HG03442 (cell line): Measurements from ENCODE around the gene ZNF512B.
A peak's percentile ranks its signal among the peaks of the same experiment; 100 is the strongest.
"Not testable (repeated sequence)": the region's sequence is repeated elsewhere in the genome, so short reads cannot be mapped to it uniquely, and the experiment has no call there.

Experiments
- ATAC-seq: cut with Tn5 transposase; IDR thresholded peaks from one replicate; pipeline ENCODE4 v1.9.1; 2021; ENCODE audit warnings: mild to moderate bottlenecking, moderate library complexity; ENCODE audit not compliant: unreplicated experiment

The ZNF512B gene

GRCh38 chr20:63978319-63979228 lies 8.8 kb upstream of the ZNF512B start:
- peak; percentile 26 for ATAC-seq

- no peak for ATAC-seq
Measured at GRCh38 chr20:63977739-63978276, 8.1 kb upstream of the ZNF512B start.

GRCh38 chr20:63976980-63977738 lies 7.4 kb upstream of the ZNF512B start:
- ATAC-seq = no peak

- not testable (repeated sequence) for ATAC-seq
Measured at GRCh38 chr20:63976511-63976910, 6.8 kb upstream of the ZNF512B start.

- no peak for ATAC-seq
Measured at GRCh38 chr20:63974402-63975200, 4.9 kb upstream of the ZNF512B start.

GRCh38 chr20:63973636-63974401 lies 4.1 kb upstream of the ZNF512B start:
- no peak for ATAC-seq

GRCh38 chr20:63973160-63973479 lies 3.4 kb upstream of the ZNF512B start:
- ATAC-seq = no peak

- no peak for ATAC-seq
Measured at GRCh38 chr20:63972312-63973159, 2.8 kb upstream of the ZNF512B start.

- not testable (repeated sequence) for ATAC-seq
Measured at GRCh38 chr20:63971960-63972311, 2.2 kb upstream of the ZNF512B start.

GRCh38 chr20:63970714-63971431 lies 1.1 kb upstream of the ZNF512B start:
- no peak for ATAC-seq

- no peak for ATAC-seq
Measured at GRCh38 chr20:63968928-63969760, 586 bp downstream of the ZNF512B start.

GRCh38 chr20:63968136-63968927 lies 1.4 kb downstream of the ZNF512B start:
- no peak for ATAC-seq

GRCh38 chr20:63967330-63968135 lies 2.2 kb downstream of the ZNF512B start:
- no peak for ATAC-seq

- ATAC-seq = no peak
Measured at GRCh38 chr20:63966944-63967322, 2.8 kb downstream of the ZNF512B start.

- no peak for ATAC-seq
Measured at GRCh38 chr20:63966172-63966943, 3.4 kb downstream of the ZNF512B start.

- no peak for ATAC-seq
Measured at GRCh38 chr20:63964412-63964811, 5.3 kb downstream of the ZNF512B start.
